Stimulated activated CD4-positive, alpha-beta T cell treated with anti-CD3 and anti-CD28 coated beads, Interleukin-4, amount 100 ng/mL, for 48 hours (primary cell): ENCODE results near the gene DIAPH2.

Experiments used
- DNase-seq, 2 donors: peaks; one replicate each; pipeline ENCODE4 v3.0.0-alpha.2; 2020; ENCODE audit warnings: low read depth in 2 of 2

Gene DIAPH2

DNA sequence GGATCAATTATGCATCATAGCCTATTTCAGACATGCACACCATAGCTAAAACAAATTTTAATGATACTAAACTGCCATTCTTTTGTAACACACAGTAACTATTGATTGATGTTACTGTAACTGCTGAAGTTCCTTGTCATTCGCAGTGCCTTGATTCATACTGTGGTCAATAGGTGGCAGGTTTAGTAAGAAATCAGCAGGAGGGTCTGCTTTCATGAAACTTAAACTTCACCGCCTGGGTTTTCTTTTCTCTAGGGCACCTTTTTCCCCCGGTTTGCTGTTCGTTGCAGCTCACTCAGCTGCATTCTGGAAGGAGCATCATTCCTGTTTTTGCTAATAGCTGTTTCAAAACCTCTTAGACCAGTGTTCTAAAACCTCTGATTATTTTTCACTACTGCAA, 287.2 kb downstream of the DIAPH2 start:
- DNase-seq, result no peak

DNA sequence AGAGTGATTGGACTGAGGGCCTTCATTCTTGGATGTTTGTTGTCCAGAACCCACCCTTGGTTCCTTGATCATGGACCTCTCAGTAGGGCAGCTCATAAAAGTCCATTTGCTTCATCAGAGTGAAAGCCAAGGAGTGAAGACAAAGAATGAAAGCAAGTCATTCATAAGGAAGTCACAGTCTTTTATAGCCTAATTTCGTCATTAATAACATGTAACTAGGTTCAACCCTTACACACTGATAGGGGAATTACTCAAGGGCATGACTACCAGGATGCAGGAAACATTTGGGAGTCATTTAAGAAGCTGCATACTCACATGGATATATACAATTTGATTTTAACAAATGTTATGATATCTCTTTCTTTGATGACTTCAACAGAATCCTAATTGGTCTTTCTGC, 294.3 kb downstream of the DIAPH2 start:
- DNase-seq, result no peak

DNA sequence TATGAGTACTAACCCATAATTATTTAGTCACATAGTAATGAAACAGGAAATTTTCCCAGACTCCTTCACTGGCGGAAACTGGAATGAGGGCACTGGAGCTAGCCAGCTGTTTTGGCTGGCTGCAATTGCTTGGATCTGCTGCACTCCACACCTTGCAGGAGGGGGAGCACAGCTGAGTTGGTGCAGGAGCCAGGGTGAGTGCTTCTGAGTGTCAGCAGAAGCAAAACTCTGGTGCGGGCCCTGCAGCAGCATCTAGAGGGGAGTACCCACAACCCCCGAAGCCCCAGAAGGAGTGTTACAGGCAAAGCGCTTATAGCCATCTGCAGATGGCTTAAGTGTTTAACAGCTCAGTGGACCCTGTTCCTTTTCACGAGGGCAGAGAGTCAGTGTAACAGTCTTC, 295.1 kb downstream of the DIAPH2 start:
- no peak for DNase-seq

DNA sequence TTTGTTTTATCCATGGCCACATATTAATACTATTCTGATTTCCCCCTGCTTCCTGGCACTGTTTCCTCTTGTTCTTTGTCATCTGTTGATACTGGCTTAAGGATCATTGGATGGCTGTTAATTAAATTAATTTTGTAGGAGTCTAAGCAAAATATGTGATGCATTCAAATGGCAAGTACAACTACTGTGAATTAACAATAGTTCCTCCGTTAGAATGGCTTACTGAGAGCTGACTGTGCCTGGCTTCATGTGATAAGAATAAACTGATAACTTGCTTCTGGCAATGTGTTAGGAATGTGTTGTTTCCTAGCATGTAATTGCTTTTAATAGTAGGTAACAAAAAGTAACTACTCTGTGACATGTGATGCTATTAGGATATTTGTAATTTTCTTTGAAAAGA, 297.5 kb downstream of the DIAPH2 start:
- no peak for DNase-seq

DNA sequence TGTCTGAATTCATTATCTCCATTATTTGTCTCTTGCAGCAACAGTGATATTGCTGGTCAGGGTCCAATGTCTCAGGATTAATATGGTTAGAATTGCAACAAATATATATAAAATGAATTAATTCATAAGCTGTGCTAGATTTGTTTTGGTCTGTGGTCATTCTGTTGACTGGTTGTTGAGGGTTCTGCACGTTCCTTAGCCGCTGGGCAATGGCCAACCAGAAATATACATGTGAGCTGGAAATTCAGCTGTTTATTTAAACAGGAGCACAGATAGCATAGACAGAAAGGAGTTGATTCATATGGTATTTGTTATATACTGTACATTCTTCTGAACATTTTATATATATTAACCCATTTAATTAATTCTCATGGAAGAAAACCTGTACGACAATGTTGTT, 299.9 kb downstream of the DIAPH2 start:
- DNase-seq, result no peak

DNA sequence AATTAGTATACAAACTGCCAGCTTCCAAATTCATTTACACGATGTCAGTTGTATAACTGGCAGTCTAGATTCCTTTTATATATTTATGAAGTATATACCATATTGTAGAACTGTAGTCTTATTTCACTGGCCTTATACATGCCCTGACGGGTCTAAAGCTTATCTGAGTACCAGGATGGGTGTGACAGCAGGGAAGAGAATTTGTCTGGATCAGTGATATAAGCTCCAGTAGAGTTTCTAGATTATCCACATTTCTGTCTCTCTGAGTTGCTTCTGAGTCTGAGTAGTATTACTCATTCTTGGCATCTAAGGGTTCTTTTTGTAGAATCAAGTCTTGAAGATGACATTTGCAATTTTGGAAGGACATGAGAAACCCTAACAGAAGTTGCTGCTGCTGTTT, 300.4 kb downstream of the DIAPH2 start:
- no peak for DNase-seq

DNA sequence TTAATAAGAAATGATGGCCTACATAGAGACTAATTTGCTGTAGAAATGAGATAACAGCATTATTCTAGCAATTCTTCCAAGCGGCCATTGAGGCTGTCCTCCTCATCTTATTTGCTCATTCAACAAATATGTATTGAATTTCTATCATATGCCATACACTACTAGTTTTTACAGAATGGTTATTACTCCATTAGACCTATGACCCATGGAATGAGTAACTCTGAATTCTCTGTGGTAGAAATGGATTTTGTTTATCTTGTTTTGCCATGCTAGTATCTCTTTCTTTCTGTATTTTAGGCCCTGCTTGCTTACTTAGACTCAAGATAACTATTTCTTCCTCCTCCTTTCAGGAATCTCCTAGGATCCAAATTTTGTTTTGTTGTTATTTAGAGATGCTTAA, 302.6 kb downstream of the DIAPH2 start:
- DNase-seq, result no peak

DNA sequence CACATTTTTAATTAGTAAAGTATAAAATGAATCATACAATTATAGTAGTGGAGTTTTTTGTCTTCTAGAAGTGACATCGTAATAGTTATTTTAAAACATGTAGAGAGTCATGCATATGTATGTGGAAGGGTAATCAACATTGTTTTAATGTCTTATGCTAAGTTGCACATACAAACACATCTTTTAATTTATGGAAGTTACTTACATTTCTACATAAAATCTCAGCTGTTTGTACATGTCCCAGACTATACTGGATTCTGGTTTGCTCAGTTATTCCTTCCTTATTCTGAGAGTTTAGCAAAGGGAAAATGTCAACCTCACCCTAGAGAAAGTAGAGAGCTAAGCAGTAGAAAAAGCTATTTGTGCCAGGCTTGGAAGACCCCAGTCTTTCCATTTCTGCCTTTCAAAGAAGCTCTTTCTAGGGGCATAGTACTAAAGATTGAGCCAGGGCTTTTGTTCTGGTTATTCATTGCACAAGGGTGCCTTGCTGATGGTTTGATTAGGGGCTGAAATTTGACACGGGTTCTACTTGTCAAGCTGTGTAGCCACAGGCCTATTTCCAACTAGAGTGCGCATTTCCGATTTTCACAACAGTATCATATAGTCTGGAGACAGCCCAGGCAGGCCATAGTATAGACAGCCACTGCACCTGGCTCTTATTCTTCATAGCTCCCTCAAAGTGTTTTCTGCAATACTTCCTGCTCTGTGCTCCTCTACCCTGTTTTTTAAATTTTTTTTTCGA, 305.4 kb downstream of the DIAPH2 start:
- DNase-seq, result no peak

DNA sequence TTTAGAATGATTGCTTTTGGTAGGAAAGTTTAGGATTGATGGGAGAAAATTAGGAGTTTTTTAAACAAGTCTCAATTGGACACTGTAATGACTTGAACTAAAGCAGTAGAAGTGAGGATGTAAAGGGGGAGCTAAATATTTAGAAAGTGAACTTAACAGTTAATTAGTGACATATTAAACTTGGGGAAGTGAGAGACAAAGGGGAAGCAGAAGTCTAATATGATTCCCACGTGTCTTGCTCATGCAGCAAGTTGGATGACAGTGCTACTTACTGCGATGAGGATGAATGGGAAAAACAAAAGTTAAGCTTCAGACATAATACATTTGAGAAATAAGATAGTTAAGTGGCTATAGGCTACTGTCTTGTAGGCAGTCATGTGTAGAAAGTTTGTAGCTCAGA, 309.5 kb downstream of the DIAPH2 start:
- no peak for DNase-seq

DNA sequence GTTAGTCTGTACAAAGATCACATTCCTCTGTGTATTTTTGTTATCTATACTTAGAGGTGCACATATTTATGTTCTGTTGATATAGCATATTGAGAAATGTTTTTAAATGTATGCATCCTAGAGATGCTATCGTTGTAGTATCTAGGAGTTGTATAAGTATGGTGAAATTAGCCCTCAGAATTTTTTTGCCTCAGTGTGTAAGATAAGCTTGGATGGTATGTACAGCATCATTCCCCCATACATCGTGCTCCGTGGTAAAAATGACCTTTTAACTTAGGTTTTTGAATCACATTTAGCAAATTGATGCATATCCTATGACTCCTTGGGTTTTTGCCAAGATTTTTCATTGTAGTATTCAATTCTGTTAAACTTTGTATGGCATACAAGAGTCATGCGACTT, 312.6 kb downstream of the DIAPH2 start:
- no peak for DNase-seq

DNA sequence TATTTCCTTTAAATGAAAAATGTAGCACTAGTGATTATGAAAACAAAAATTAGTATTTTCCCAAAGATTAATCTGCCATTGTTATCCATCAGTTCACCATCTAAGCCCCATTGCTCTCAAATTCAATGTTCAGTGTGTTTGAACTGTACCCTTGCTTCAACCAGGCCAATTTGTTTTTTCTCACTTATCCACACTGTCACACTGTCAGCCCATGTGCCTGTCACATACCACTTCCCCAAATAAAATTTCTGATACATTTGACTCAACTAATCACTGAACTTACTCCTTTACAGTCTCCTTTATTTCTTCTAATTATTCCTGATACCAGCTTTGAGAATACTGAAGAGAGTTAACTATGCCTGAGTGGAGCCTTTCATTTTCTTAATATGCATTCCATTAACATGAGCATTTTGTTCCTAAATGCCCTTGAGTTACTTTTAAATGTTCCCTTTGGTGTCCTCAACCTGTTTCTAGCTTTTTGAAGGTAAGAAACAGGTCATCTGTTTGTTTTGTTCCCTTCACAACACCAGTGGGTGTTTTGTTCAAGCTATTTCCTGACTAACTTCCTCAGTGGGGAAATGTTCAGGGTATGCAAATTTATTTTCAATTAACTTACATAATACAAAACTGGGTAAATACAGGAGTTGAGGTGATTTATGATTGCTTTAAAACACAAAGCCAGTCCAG, 316.2 kb downstream of the DIAPH2 start:
- DNase-seq, result no peak

DNA sequence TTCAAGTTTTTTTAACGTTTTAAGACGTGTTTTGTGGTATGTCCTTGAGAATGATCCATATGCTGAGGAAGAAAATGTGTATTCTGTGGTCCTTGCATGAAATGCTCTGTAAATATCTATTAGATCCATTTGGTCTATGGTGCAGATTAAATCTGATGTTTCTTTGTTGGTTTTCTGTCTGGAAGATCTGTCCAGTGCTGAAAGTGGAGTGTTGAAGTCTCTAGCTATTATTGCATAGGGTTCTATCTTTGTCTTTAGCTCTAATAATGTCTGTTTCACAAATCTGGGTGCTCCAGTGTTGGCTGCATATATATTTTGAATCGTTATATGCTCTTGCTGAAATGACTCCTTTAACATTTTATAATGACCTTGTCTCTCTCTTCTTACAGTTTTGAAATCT, 321.5 kb downstream of the DIAPH2 start:
- no peak for DNase-seq

DNA sequence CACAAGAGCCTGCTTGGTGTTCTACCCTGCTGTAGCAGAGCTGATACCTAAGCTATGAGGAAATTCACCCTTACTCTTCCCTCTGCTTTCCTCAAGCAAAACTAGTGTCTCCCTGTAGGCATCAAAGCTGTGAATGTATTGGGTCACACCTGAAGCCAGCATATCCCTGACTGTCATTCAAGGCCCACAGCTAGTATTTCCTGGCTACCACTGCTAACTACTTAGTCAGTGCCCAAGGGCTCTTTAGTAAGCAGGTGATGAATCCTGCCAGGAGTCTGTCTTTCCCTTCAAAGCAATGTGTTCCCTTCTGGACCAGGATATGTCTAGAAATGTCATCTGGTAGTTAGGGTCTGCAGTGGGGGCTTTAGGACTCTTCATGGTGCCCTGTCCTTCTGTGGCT, 324.7 kb downstream of the DIAPH2 start:
- no peak for DNase-seq

DNA sequence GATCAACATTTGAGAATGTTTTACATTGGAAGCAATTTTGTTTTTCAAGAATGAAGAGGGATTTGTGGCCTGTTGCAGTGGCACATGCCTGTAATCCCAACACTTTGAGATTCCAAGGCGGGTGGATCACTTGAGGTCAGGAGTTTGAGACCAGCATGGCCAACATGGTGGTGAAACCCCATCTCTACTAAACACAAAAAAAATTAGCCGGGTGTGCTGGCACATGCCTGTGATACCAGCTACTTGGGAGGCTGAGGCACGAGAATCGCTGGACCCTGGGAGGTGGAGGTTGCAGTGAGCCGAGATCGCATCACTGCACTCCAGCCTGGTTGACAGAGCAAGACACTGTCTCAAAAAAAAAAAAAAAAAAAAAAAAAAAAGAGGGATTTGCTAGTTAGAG, 326.9 kb downstream of the DIAPH2 start:
- no peak for DNase-seq

DNA sequence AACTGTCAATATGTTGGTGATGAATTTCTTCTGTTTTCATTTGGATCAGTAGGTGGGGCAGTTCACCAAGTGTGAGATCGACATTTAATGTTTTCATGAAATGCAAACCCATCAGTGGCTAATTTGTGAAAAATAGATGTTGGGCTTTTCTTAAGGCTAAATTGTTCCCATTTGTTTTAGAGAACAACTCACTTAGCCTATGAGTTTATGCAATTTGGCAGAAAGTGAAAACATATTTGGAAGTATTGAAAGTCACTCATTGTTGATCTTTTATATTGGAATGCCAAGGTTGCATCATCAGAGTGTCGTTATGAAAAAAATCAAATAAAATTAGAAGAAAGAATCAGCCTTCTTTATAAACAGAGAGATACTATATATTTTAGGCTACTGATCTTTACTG, 331.5 kb downstream of the DIAPH2 start:
- no peak for DNase-seq

DNA sequence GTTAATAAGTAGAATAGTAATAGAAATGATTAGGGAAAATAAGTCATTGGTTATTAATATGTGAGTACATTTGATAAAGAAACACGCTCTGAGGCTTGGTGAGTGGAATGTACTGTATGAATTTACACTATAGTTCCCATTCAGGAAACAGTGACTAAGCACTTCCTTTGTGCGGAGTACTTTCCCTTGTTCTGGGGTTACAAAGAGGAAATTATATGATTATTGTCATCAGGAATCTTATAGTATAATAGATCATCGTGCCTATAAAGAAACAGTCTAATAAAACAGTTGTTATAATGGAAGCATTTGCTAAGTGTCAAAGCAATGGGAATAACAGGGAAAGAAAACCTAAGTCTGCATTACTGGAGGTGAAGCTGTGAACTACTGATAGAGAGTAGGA, 337.0 kb downstream of the DIAPH2 start:
- no peak for DNase-seq

DNA sequence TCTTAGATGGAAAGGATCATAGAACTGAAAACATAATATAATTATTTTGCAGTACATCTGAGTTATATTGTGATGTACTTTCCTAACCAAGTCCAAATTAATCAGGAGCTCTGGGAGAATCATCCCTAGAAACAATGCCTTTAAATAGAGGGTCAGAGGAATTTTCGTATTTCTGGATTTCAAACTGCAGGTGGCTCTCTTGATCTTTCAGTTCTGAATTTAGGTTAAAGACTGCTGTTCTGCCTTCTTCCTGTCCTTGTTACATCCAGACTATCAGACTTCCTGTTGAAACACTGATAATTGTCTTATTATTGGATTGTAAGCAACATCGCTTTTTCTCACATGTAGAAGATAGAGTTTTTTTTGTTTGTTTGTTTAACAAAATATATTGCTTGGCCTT, 341.8 kb downstream of the DIAPH2 start:
- no peak for DNase-seq

DNA sequence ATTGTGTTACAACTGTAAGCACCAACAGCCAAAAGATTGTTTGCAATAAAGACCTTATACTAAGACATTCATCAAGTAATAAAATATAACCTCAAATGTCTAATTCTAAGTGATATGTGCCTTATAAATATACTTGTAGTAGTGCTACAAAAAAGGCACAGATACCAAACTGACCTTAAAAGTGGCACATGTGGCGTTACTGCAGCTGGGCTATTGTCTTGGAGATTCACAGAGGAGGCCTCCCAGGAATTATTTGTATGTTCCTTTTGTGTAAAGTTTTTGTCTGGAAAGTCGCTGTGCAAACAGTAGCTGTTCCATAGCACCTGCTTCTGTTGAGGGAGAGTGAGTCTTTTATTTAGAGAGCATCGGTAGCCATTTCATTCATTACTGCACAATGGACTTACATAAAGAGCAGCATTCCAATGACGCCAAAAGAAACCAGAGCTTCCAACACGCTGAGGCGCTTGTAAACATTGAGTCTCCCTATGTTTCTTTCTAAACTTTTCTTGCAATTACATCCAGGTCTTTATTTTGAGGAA, 342.8 kb downstream of the DIAPH2 start:
- no peak for DNase-seq

DNA sequence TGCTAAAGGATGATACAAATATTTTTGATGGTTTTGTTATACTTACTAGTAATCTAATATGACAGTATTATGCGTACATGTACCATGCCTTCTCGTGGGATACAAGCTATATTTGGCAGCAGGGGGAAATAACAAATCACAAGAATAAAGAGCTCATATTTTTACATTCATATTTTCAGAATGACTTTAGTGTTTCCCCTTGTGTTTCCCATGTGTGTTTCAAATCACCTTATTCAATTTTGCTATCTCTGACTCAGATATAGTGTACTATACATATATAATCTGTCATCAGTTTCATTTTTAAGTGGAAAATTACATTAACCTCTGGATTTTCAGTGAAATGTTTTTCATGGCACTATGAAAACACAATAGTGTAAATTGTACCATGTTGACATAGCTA, 345.8 kb downstream of the DIAPH2 start:
- DNase-seq, result no peak

DNA sequence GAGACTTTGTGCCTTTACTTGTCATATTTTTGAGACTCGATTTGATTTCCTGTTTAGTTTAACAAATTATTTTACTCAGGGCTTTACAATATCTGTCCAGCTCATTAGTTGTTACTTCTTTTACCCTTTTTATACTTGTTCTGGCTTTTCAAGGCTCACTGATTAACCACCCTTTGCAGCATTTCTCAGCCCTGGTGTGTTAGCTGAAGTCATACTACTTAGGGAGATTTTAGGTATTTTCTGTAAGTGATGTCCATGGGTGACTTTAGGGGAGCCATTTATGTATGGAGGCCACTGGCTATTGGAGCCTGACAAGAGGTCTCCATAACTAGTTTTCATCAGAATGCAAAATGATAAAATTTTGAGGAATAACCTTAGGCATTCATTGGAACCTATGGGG, 346.3 kb downstream of the DIAPH2 start:
- no peak for DNase-seq

DNA sequence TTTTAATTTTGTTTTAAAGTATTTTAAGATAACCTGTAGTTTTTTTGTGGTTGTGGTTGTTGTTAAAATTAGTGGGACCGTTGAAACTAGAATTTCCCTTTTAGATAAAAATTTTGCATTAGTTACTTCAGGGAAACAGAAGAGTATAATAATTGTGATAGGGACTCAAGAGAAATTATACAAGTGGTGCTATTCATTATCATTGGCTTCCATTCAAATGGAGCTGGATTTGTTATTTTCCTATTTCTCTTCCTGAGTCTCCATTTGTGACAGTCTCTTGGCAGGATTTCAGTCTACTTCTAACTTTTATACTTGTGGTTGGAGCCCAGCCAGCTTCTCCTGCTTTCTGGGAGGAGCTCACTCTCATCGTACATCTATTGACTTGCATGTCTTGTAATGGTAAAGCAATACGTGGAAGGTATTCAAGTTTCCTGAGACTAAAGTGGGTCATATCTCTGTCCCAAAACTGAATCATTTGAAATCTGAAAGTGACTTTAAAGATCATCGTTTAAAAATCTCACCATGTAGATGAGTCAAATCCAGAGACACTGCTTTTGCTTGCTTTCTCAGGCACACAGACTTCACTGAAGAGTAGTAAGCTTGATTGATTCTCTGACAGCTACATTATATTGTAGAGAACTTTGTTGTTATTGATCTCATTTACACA, 354.9 kb downstream of the DIAPH2 start:
- no peak for DNase-seq

DNA sequence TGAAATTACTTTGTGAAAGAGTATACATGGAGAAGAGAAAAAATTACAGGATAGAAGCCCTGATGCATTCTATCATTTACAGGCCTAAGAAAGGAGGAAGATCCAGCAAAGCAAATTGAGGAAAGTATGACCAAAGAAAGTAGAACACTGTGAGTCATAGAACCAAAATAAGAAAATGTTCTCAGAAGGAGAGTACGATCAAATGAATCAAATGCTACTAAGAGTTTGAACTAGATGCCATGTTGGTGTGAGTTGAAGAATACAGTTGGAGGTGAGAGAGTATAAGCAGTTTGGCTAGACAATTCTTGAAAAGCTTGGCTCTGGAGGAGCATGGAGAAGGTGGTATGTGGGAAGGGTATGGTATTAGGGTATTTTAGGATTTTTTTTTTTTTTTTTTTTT, 360.8 kb downstream of the DIAPH2 start:
- no peak for DNase-seq

DNA sequence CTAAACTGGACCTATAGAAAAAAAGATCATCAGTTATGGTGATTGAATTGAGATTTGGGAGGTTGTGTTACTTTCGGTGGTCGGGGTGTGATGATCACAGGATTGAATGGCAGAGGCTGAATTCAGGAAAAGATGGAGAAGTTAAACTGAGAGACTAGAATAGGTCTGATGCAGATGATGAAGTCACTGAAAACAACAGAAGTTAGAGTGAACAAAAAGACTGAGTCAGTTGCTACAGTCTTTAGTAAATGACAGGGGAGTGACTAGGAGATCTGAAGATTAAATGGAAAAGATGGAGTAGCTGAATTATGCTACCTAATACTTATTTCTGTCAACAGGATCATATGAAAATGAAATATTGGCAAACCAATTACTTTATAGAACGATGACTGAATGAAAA, 362.2 kb downstream of the DIAPH2 start:
- no peak for DNase-seq
